ENCODE data around the gene DPEP3.

The DPEP3 gene

GRCh38 chr16:67942200-67942509, 38.1 kb downstream of the DPEP3 start:
- no peak for TF ChIP-seq TEAD4 (IDR thresholded peaks at IDR 0.05)
- TF ChIP-seq YY1 (IDR thresholded peaks at IDR 0.05; ENCODE audit: low read depth): no peak
- peak; percentile 56; the same call in 1 of the 2 replicates for TF ChIP-seq RAD21 (IDR thresholded peaks at IDR 0.05; ENCODE audit: low read depth)

GRCh38 chr16:67941469-67942199, 38.7 kb downstream of the DPEP3 start:
- TF ChIP-seq EP300 (IDR thresholded peaks at IDR 0.05; ENCODE audit: borderline replicate concordance) (no peak), YY1 (IDR thresholded peaks at IDR 0.05; ENCODE audit: low read depth) (no peak), TAF1 (IDR thresholded peaks at IDR 0.05; ENCODE audit: low read depth) (no peak), NFIC (IDR thresholded peaks at IDR 0.05) (no peak)
- TF ChIP-seq, protein P1, sequence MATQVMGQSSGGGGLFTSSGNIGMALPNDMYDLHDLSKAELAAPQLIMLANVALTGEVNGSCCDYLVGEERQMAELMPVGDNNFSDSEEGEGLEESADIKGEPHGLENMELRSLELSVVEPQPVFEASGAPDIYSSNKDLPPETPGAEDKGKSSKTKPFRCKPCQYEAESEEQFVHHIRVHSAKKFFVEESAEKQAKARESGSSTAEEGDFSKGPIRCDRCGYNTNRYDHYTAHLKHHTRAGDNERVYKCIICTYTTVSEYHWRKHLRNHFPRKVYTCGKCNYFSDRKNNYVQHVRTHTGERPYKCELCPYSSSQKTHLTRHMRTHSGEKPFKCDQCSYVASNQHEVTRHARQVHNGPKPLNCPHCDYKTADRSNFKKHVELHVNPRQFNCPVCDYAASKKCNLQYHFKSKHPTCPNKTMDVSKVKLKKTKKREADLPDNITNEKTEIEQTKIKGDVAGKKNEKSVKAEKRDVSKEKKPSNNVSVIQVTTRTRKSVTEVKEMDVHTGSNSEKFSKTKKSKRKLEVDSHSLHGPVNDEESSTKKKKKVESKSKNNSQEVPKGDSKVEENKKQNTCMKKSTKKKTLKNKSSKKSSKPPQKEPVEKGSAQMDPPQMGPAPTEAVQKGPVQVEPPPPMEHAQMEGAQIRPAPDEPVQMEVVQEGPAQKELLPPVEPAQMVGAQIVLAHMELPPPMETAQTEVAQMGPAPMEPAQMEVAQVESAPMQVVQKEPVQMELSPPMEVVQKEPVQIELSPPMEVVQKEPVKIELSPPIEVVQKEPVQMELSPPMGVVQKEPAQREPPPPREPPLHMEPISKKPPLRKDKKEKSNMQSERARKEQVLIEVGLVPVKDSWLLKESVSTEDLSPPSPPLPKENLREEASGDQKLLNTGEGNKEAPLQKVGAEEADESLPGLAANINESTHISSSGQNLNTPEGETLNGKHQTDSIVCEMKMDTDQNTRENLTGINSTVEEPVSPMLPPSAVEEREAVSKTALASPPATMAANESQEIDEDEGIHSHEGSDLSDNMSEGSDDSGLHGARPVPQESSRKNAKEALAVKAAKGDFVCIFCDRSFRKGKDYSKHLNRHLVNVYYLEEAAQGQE (IDR thresholded peaks at IDR 0.05; ENCODE audit: low read depth): no peak

DNA sequence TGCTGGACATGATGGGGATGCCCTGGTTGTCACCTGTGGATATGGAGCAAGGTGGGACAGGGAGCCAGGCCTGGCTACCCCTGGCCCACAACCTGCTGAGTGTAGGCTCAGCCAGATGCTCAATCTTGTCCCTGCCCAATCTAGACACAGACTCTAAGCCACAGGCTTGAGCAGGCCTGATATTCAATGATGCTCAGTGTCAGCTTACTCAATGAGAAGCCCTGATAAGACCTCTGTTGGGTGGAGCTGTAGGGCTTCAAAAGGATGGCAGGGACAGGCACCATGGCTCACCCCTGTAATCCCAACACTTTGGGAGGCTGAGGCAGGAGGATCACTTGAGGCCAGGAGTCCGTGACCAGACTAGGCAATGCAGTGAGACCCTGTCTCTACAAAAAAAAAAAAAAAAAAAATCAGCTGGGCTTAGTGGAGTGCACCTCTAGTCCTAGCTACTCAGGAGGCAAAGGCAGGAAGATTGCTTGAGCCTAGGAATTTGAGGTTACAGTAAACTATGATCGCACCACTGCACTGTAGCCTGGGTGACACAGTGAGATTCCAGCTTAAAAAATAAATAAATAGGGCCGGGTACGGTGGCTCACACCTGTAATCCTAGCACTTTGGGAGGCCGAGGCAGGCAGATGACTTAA, 39.7 kb downstream of the DPEP3 start:
- no peak for TF ChIP-seq ZBTB7A (IDR thresholded peaks at IDR 0.05; ENCODE audit: low read depth)
- TF ChIP-seq TEAD4 (IDR thresholded peaks at IDR 0.05): no peak
- no peak for TF ChIP-seq RAD21 (IDR thresholded peaks at IDR 0.05; ENCODE audit: low read depth)
- no peak for TF ChIP-seq USF1 (IDR thresholded peaks at IDR 0.05)
- TF ChIP-seq CEBPB (IDR thresholded peaks at IDR 0.05): no peak
- TF ChIP-seq NFIC (IDR thresholded peaks at IDR 0.05): no peak
- TF ChIP-seq TAF1 (IDR thresholded peaks at IDR 0.05; ENCODE audit: low read depth): no peak
- TF ChIP-seq EP300 (IDR thresholded peaks at IDR 0.05; ENCODE audit: borderline replicate concordance): no peak
- TF ChIP-seq YY1 (IDR thresholded peaks at IDR 0.05; ENCODE audit: low read depth): no peak
- TF ChIP-seq EGR1 (IDR thresholded peaks at IDR 0.05): no peak
- TF ChIP-seq, protein P1 (IDR thresholded peaks at IDR 0.05; ENCODE audit: low read depth): no peak

GRCh38 chr16:67939507-67940445, 40.5 kb downstream of the DPEP3 start:
- peak; percentile 62 for TF ChIP-seq USF1 (IDR thresholded peaks at IDR 0.05)
- TF ChIP-seq, protein P1 (IDR thresholded peaks at IDR 0.05; ENCODE audit: low read depth): no peak

GRCh38 chr16:67936880-67937605, 43.3 kb downstream of the DPEP3 start:
- TF ChIP-seq TCF12 (IDR thresholded peaks at IDR 0.05; ENCODE audit: low read depth): no peak
- TF ChIP-seq FOXM1 (IDR thresholded peaks at IDR 0.05; ENCODE audit: borderline replicate concordance, low read depth): no peak
- TF ChIP-seq TEAD4 (IDR thresholded peaks at IDR 0.05): no peak
- TF ChIP-seq, protein P2, sequence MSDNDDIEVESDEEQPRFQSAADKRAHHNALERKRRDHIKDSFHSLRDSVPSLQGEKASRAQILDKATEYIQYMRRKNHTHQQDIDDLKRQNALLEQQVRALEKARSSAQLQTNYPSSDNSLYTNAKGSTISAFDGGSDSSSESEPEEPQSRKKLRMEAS (IDR thresholded peaks at IDR 0.05): no peak
- TF ChIP-seq EP300 (IDR thresholded peaks at IDR 0.05; ENCODE audit: borderline replicate concordance): no peak
- no peak for TF ChIP-seq CREB1 (IDR thresholded peaks at IDR 0.05; ENCODE audit: low read depth)
- TF ChIP-seq RAD21 (IDR thresholded peaks at IDR 0.05; ENCODE audit: low read depth): no peak
- no peak for TF ChIP-seq EGR1 (IDR thresholded peaks at IDR 0.05)
- TF ChIP-seq, protein P1 (IDR thresholded peaks at IDR 0.05; ENCODE audit: low read depth): no peak
- no peak for TF ChIP-seq USF1 (IDR thresholded peaks at IDR 0.05)
- TF ChIP-seq ZBTB7A (IDR thresholded peaks at IDR 0.05; ENCODE audit: low read depth): no peak
- TF ChIP-seq YY1 (IDR thresholded peaks at IDR 0.05; ENCODE audit: low read depth): no peak
- TF ChIP-seq TAF1 (IDR thresholded peaks at IDR 0.05; ENCODE audit: low read depth): no peak
- no peak for TF ChIP-seq CEBPB (IDR thresholded peaks at IDR 0.05)
- TF ChIP-seq NFIC (IDR thresholded peaks at IDR 0.05): no peak

Data from Ishikawa (cell line).